Mucosa of rectum (tissue), 2 donors: ENCODE measurements around the gene DMTF1.
"Not testable (repeated sequence)": the region's sequence is repeated elsewhere in the genome, so short reads cannot be mapped to it uniquely, and the experiment has no call there.

Experiments
- H3K27ac ChIP-seq, 2 donors: one replicate each; pipeline ENCODE4 v1.7.0; 2013; ENCODE audit warnings: inconsistent platforms in 2 of 2, low read depth in 2 of 2, low read length in 2 of 2
- H3K27me3 ChIP-seq, 2 donors: one replicate each; pipeline ENCODE4 v1.7.0; 2013; ENCODE audit warnings: low read length in 2 of 2; ENCODE audit not compliant: control insufficient read depth in 2 of 2, insufficient read depth in 2 of 2
- H3K36me3 ChIP-seq, 2 donors: one replicate each; pipeline ENCODE4 v1.7.0; 2013; ENCODE audit warnings: low read length in 2 of 2; ENCODE audit not compliant: control insufficient read depth in 2 of 2, insufficient read depth in 2 of 2
- H3K4me1 ChIP-seq, 2 donors: one replicate each; pipeline ENCODE4 v1.7.0; 2013; ENCODE audit warnings: low read length in 2 of 2, mild to moderate bottlenecking in 1 of 2; ENCODE audit not compliant: control insufficient read depth in 2 of 2, insufficient read depth in 2 of 2
- H3K4me3 ChIP-seq, 2 donors: one replicate each; pipeline ENCODE4 v1.7.0; 2013; ENCODE audit warnings: low read length in 2 of 2
- H3K9ac ChIP-seq, 2 donors: one replicate each; pipeline ENCODE4 v1.7.0; 2013; ENCODE audit warnings: low read length in 2 of 2, low read depth in 1 of 2, mild to moderate bottlenecking in 1 of 2
- H3K9me3 ChIP-seq, 2 donors: one replicate each; pipeline ENCODE4 v1.7.0; 2013; ENCODE audit warnings: low read length in 2 of 2; ENCODE audit not compliant: control insufficient read depth in 2 of 2
- donor health status: healthy.
- donor health status: Normal muscosa, but diverticular disease.

DMTF1 gene

DNA sequence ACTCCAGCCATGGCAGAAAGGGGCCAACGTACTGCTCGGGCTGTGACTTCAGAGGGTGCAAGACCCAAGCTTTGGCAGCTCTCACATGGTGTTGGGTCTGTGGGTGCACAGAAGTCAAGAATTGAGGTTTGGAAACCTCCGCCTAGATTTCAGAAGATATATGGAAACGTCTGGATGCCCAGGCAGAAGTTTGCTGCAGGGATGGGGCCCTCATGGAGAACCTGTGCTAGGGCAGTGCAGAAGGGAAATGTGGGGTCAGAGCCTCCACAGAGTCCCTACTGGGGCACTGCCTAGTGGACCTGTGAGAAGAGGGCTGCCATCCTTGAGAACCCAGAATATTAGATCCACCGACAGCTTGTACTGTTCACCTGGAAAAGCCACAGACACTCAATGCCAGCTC lies 93.4 kb downstream of the DMTF1 start:
- not testable (repeated sequence) for H3K9ac ChIP-seq, H3K9me3 ChIP-seq, H3K4me3 ChIP-seq, H3K4me1 ChIP-seq, H3K27me3 ChIP-seq, H3K36me3 ChIP-seq, H3K27ac ChIP-seq
